H1 (cell line): ENCODE measurements around the gene PCDHGA3. TPM values are rescaled to one million over a fixed set of nuclear protein-coding genes. Genes with fewer than 3 reads are reported as not detected.

Source experiments
- CTCF ChIA-PET: fragments of 300-600 bp; sonication (Branson Sonifier 250); formaldehyde crosslinking; loops from one replicate; lab custom pipeline; 2021; ENCODE audit not compliant: partially characterized antibody; lab: Charles Lee
- POLR2A ChIA-PET: fragments of 300-600 bp; sonication (Branson Sonifier 250); formaldehyde crosslinking; loops from one replicate; lab custom pipeline; 2021; ENCODE audit warnings: inconsistent platforms; ENCODE audit not compliant: partially characterized antibody; lab: Charles Lee
- DNase-seq, 2 experiments: peaks; one replicate each; pipeline versions ENCODE4 v3.0.0 to v3.0.0-alpha.2; 2010 to 2022; ENCODE audit warnings: low spot score in 2 of 2, low read depth in 1 of 2, mixed read lengths in 1 of 2
- FAIRE-seq: peaks from 2 replicates; lab custom pipeline; 2011; peaks lifted over from hg19 to GRCh38; lab: Jason Lieb, UNC
- H2AFZ ChIP-seq: 2 replicates; pipeline ENCODE4 v1.8.1; 2012; ENCODE audit warnings: low read length, inconsistent platforms
- H2AK5ac ChIP-seq: 2 replicates; pipeline ENCODE4 v1.6.1; 2013; ENCODE audit warnings: low read depth, low read length
- H2BK120ac ChIP-seq: replicated peaks from 2 replicates; pipeline ENCODE3; 2013; ENCODE audit warnings: low read depth, low read length, inconsistent platforms
- H2BK12ac ChIP-seq: 2 replicates; pipeline ENCODE4 v1.6.1; 2013; ENCODE audit warnings: low read depth, low read length
- H2BK15ac ChIP-seq: 2 replicates; pipeline ENCODE4 v1.6.1; 2013; ENCODE audit warnings: low read length
- H2BK20ac ChIP-seq: 2 replicates; pipeline ENCODE4 v1.6.1; 2013; ENCODE audit warnings: low read length
- H2BK5ac ChIP-seq: 2 replicates; pipeline ENCODE4 v1.6.1; 2013; ENCODE audit warnings: low read depth, low read length
- H3K14ac ChIP-seq: 2 replicates; pipeline ENCODE4 v1.6.1; 2013; ENCODE audit warnings: inconsistent platforms; ENCODE audit not compliant: insufficient read length
- H3K18ac ChIP-seq: 2 replicates; pipeline ENCODE4 v1.6.1; 2013; ENCODE audit warnings: low read length; ENCODE audit errors: extremely low read depth
- H3K23ac ChIP-seq: 2 replicates; pipeline ENCODE4 v1.6.1; 2013; ENCODE audit warnings: inconsistent platforms; ENCODE audit not compliant: insufficient read length
- H3K23me2 ChIP-seq: 2 replicates; pipeline ENCODE4 v1.6.1; 2013; ENCODE audit warnings: low read depth, low read length
- H3K27ac ChIP-seq: 2 replicates; pipeline ENCODE4 v1.6.1; 2011; ENCODE audit warnings: low read depth, low read length, inconsistent platforms
- H3K27me3 ChIP-seq, 4 experiments: replicated peaks in 1 of 4; 1 replicate in 1 of 4; 2 replicates in 3 of 4; pipeline versions ENCODE4 v1.6.1 to v1.8.1; 2011 to 2013; ENCODE audit warnings: low read length in 3 of 4, mild to moderate bottlenecking in 3 of 4, inconsistent platforms in 2 of 4, mixed read lengths in 2 of 4, moderate library complexity in 1 of 4; ENCODE audit not compliant: control insufficient read depth in 3 of 4, insufficient read depth in 3 of 4; ENCODE audit errors: extremely low read depth in 1 of 4
- H3K36me3 ChIP-seq, 4 experiments: 2 replicates each; pipeline versions ENCODE4 v1.6.1 to v1.8.1; 2011 to 2013; ENCODE audit warnings: mild to moderate bottlenecking in 4 of 4, low read length in 3 of 4, moderate library complexity in 2 of 4, control low read depth in 1 of 4, inconsistent platforms in 1 of 4; ENCODE audit not compliant: insufficient read depth in 4 of 4, control insufficient read depth in 2 of 4
- H3K4ac ChIP-seq: replicated peaks from 2 replicates; pipeline ENCODE3; 2013; ENCODE audit warnings: low read length, low read depth, mixed read lengths, inconsistent platforms; ENCODE audit not compliant: insufficient read length
- H3K4me1 ChIP-seq, 4 experiments: replicated peaks in 1 of 4; 1 replicate in 1 of 4; 2 replicates in 3 of 4; pipeline versions ENCODE4 v1.6.1 to v1.8.1; 2011 to 2013; ENCODE audit warnings: low read length in 3 of 4, inconsistent platforms in 2 of 4, mixed read lengths in 1 of 4; ENCODE audit not compliant: insufficient read depth in 4 of 4, control insufficient read depth in 3 of 4
- H3K4me2 ChIP-seq, 2 experiments: 2 replicates each; pipeline versions ENCODE4 v1.6.1 to v1.8.1; 2011 to 2013; ENCODE audit warnings: low read depth in 2 of 2, low read length in 2 of 2, control low read depth in 1 of 2, inconsistent platforms in 1 of 2, mild to moderate bottlenecking in 1 of 2; ENCODE audit not compliant: insufficient read depth in 1 of 2
- H3K4me3 ChIP-seq, 4 experiments: fragments of 200-600, 300-600 bp in 1 of 4; sonication (generic), shearing (Covaris generic), sonication (Bioruptor Twin) in 1 of 4; 2 replicates each; pipeline versions ENCODE4 v1.5.1 to v1.8.1; 2011 to 2016; ENCODE audit warnings: low read length in 4 of 4, low read depth in 3 of 4, control low read depth in 2 of 4, inconsistent platforms in 2 of 4, mild to moderate bottlenecking in 2 of 4, mixed read lengths in 1 of 4, moderate library complexity in 1 of 4; ENCODE audit not compliant: insufficient read depth in 2 of 4; ENCODE audit errors: extremely low read depth in 1 of 4
- H3K56ac ChIP-seq: replicated peaks from 2 replicates; pipeline ENCODE3; 2013; ENCODE audit warnings: low read depth, mild to moderate bottlenecking, mixed read lengths, low read length, inconsistent platforms; ENCODE audit not compliant: insufficient read length
- H3K79me1 ChIP-seq: 2 replicates; pipeline ENCODE4 v1.6.1; 2013; ENCODE audit warnings: low read depth, low read length, control low read depth
- H3K79me2 ChIP-seq, 2 experiments: 2 replicates each; pipeline versions ENCODE4 v1.6.1 to v1.8.1; 2012 to 2013; ENCODE audit warnings: low read length in 2 of 2, mild to moderate bottlenecking in 2 of 2, inconsistent platforms in 1 of 2; ENCODE audit not compliant: insufficient read depth in 2 of 2, control insufficient read depth in 1 of 2
- H3K9ac ChIP-seq, 4 experiments: replicated peaks in 1 of 4; 1 replicate in 1 of 4; 2 replicates in 3 of 4; pipeline versions ENCODE4 v1.6.1 to v1.8.1; 2011 to 2013; ENCODE audit warnings: low read depth in 3 of 4, low read length in 3 of 4, control low read depth in 2 of 4, mild to moderate bottlenecking in 2 of 4, moderate library complexity in 2 of 4, inconsistent platforms in 1 of 4; ENCODE audit errors: extremely low read depth in 1 of 4
- H3K9me3 ChIP-seq, 2 experiments: 2 replicates each; pipeline versions ENCODE4 v1.6.1 to v1.8.1; 2012 to 2013; ENCODE audit warnings: mild to moderate bottlenecking in 2 of 2, moderate library complexity in 2 of 2, control low read depth in 1 of 2, inconsistent platforms in 1 of 2, low read depth in 1 of 2, low read length in 1 of 2, mixed read lengths in 1 of 2; ENCODE audit not compliant: insufficient read depth in 2 of 2
- H4K20me1 ChIP-seq, 2 experiments: replicated peaks in 1 of 2; 2 replicates each; pipeline versions ENCODE3 to v1.8.1; 2011 to 2013; ENCODE audit warnings: inconsistent platforms in 2 of 2, low read length in 2 of 2, mild to moderate bottlenecking in 1 of 2; ENCODE audit not compliant: insufficient read depth in 2 of 2, control insufficient read depth in 1 of 2
- H4K5ac ChIP-seq: 2 replicates; pipeline ENCODE4 v1.6.1; 2013; ENCODE audit warnings: low read length, low read depth, mixed read lengths, inconsistent platforms; ENCODE audit not compliant: insufficient read length
- H4K8ac ChIP-seq: 2 replicates; pipeline ENCODE4 v1.8.0; 2013; ENCODE audit warnings: mild to moderate bottlenecking, moderate library complexity, low read length, inconsistent platforms; ENCODE audit not compliant: insufficient read depth; ENCODE audit errors: extremely low read depth
- H4K91ac ChIP-seq: replicated peaks from 2 replicates; pipeline ENCODE3; 2013; ENCODE audit warnings: low read length, mixed read lengths, inconsistent platforms; ENCODE audit not compliant: insufficient read length
- ASH2L ChIP-seq: fragments of 200-600, 300-600 bp; sonication (generic); IDR thresholded peaks from one replicate; pipeline ENCODE4 v1.7.1; 2017; ENCODE audit warnings: low read length
- BACH1 ChIP-seq: IDR thresholded peaks from 2 replicates; pipeline ENCODE4 v1.6.1; 2012; ENCODE audit warnings: low read length, improper control_type of control experiment
- EZH2 ChIP-seq: fragments of 200-600 bp; sonication (generic); IDR thresholded peaks from 2 replicates; pipeline ENCODE4 v1.7.1; 2012; ENCODE audit warnings: low read depth, mild to moderate bottlenecking, moderate library complexity, low read length, inconsistent platforms; ENCODE audit not compliant: severe bottlenecking
- PHF8 ChIP-seq: fragments of 200-600 bp; sonication (generic); conservative IDR thresholded peaks from 2 replicates; pipeline ENCODE4 v1.7.1; 2012; ENCODE audit warnings: low read depth, mild to moderate bottlenecking, inconsistent platforms, low read length, moderate library complexity
- POLR2A ChIP-seq, 2 experiments: IDR thresholded peaks; 1 replicate in 1 of 2; 2 replicates in 1 of 2; pipeline ENCODE4 v1.6.1; 2011; ENCODE audit warnings: low read depth in 2 of 2, low read length in 2 of 2, mild to moderate bottlenecking in 2 of 2; ENCODE audit errors: control extremely low read depth in 1 of 2
- SIN3A ChIP-seq, 2 experiments: IDR thresholded peaks in 1 of 2; conservative IDR thresholded peaks in 1 of 2; 2 replicates each; pipeline ENCODE4 v1.6.1; 2011 to 2012; ENCODE audit warnings: low read length in 2 of 2, improper control_type of control experiment in 1 of 2, low read depth in 1 of 2, mild to moderate bottlenecking in 1 of 2
- SIX5 ChIP-seq: IDR thresholded peaks from 2 replicates; pipeline ENCODE4 v1.6.1; 2011; ENCODE audit warnings: mild to moderate bottlenecking, low read depth, low read length
- SUZ12 ChIP-seq: fragments of 200-600 bp; sonication (generic); IDR thresholded peaks from 2 replicates; pipeline ENCODE4 v1.6.1; 2012; ENCODE audit warnings: mild to moderate bottlenecking, inconsistent platforms, low read length, moderate library complexity, mixed read lengths
- TAF1 ChIP-seq: IDR thresholded peaks from 2 replicates; pipeline ENCODE4 v1.6.1; 2011; ENCODE audit warnings: mild to moderate bottlenecking, low read depth, low read length
- polyA plus RNA-seq, 7 experiments: library from polyadenylated mRNA; depleted of rRNA in 3 of 7; stranded (reverse) in 5 of 7; unstranded in 2 of 7; fragments of >200 nt in 5 of 7; fragments of 200-250 nt in 2 of 7; gene quantifications; 1 replicate in 5 of 7; 2 replicates in 1 of 7; 4 replicates in 1 of 7; pipeline versions ENCODE4 v1.2.1 to v1.2.3, GENCODE V29; 2011 to 2013; ENCODE audit warnings: missing spikeins in 2 of 7, mixed read lengths in 2 of 7
- total RNA-seq: library from RNA; stranded (reverse); fragmentation: NEBNext Ultra II Directional; extraction: Animal tissue kit (Norgen Biotek cat#: 25700); gene quantifications from 2 replicates; pipeline ENCODE4 v1.2.1, GENCODE V29; 2021

PCDHGA3 gene
- total and polyA plus RNA-seq, 2 of the 8 experiments (the other 6 are each of a cell fraction or from before 2014, with no cell fraction given) = 0.15 to 0.39 TPM

- Histone ChIP-seq H3K18ac (no peak overlapping the region), H2AFZ (no peak overlapping the region), H3K4me2 (no peak overlapping the region), H3K4me3 (no peak overlapping the region), H2BK15ac (no peak overlapping the region), H3K36me3 (peaks cover 0 to 15% (median 9%) of the 10 kb centered on the region in 4 experiments; a peak in 5 of 8 replicates), H3K79me2 (peaks cover 0 to 10% of the 10 kb centered on the region in 2 experiments; a peak in 3 of 4 replicates), H3K9me3 (peaks cover 9 to 15% of the 10 kb centered on the region in 2 experiments), H2BK20ac (no peak overlapping the region), H4K20me1 (no peaks in the 10 kb centered on the region), H3K56ac (no peak overlapping the region), H2BK12ac (no peak overlapping the region), H3K23me2 (no peaks in the 10 kb centered on the region), H2BK120ac (no peak overlapping the region), H2BK5ac (no peak overlapping the region), H3K23ac (no peak overlapping the region), H4K91ac (no peak overlapping the region), H3K4ac (no peak overlapping the region), H3K4me1 (no peaks in the 10 kb centered on the region), H3K14ac (no peak overlapping the region), H4K5ac (no peak overlapping the region), H3K79me1 (no peaks in the 10 kb centered on the region), H3K27me3 (no peaks in the 10 kb centered on the region), H4K8ac (no peak overlapping the region), H2AK5ac (no peak overlapping the region), H3K9ac (no peak overlapping the region), H3K27ac (no peak overlapping the region)
- POLR2A ChIA-PET = no interaction called here
- FAIRE-seq = no peak
- CTCF ChIA-PET = interaction anchor here (0.9 to 1.1 kb wide), 3 partner anchors 68 to 250 kb away, joined by 3 to 4 read pairs (median 3); partner anchors contain the start of genes PCDHB10 and PCDHB15
- TF ChIP-seq TAF1 (no peak), EZH2 (no peak), POLR2A (IDR thresholded peaks at IDR 0.05; ENCODE audit: control extremely low read depth in 1 of 2, low read depth in 2 of 2, low read length in 2 of 2) (no peak), SIN3A (conservative IDR thresholded peaks at IDR 0.05 in 1 of 2, IDR thresholded peaks at IDR 0.05 in 1 of 2; ENCODE audit: low read depth in 1 of 2, low read length in 2 of 2) (no peak), ASH2L (no peak), SIX5 (no peak), BACH1 (no peak), PHF8 (no peak), SUZ12 (no peak)
- DNase-seq = no peak
Measured at GRCh38 chr5:141313711-141314110, 29.9 kb upstream of the PCDHGA3 start.
